HL-60 (cell line): ENCODE measurements around the gene TMPRSS6.
"Not testable (repeated sequence)": the region's sequence is repeated elsewhere in the genome, so short reads cannot be mapped to it uniquely, and the experiment has no call there.

Experiments
- DNase-seq, 2 experiments: peaks; one replicate each; pipeline ENCODE4 v3.0.0-alpha.2; 2010 to 2020; ENCODE audit warnings: low read depth in 1 of 2, low spot score in 1 of 2
- H3K27ac ChIP-seq: fragments of 250-450 bp; sonication (Bioruptor Pico); replicated peaks from 2 replicates; pipeline ENCODE4 v1.5.1; 2020; ENCODE audit warnings: mild to moderate bottlenecking, moderate library complexity
- H3K27me3 ChIP-seq: fragments of 250-450 bp; sonication (Bioruptor Pico); 2 replicates; pipeline ENCODE4 v1.5.1; 2021; ENCODE audit warnings: mild to moderate bottlenecking, moderate library complexity; ENCODE audit not compliant: insufficient read depth, poor library complexity, severe bottlenecking
- H3K4me3 ChIP-seq: replicated peaks from 2 replicates; pipeline ENCODE4 v1.5.1; 2011; ENCODE audit warnings: mild to moderate bottlenecking, control low read depth, low read length; ENCODE audit not compliant: insufficient read depth
- CTCF ChIP-seq: IDR thresholded peaks from one replicate; pipeline ENCODE4 v1.5.1; 2011; ENCODE audit warnings: low read length, control low read depth, inconsistent platforms; ENCODE audit not compliant: insufficient read depth
- GABPA ChIP-seq: IDR thresholded peaks from 2 replicates; pipeline ENCODE4 v1.6.1; 2012; ENCODE audit warnings: low read depth
- POLR2AphosphoS5 ChIP-seq: IDR thresholded peaks from 2 replicates; pipeline ENCODE4 v1.6.1; 2012; ENCODE audit warnings: low read depth
- SPI1 ChIP-seq: IDR thresholded peaks from 2 replicates; pipeline ENCODE4 v1.6.1; 2012; ENCODE audit warnings: low read depth, mild to moderate bottlenecking, borderline replicate concordance
- TF ChIP-seq, protein P1 (sequence below): IDR thresholded peaks from 2 replicates; pipeline ENCODE4 v1.6.1; 2012; ENCODE audit warnings: low read depth; ENCODE audit not compliant: insufficient replicate concordance

The TMPRSS6 gene

GRCh38 chr22:37072673-37073072 lies 36.8 kb downstream of the TMPRSS6 start:
- Histone ChIP-seq H3K27me3 (peaks cover 4% of the 10 kb centered on the region), H3K4me3 (no peak overlapping the region), H3K27ac (no peak overlapping the region)
- DNase-seq = no peak
- TF ChIP-seq CTCF (no peak), SPI1 (no peak), GABPA (no peak), POLR2AphosphoS5 (no peak)
- TF ChIP-seq, protein P1, sequence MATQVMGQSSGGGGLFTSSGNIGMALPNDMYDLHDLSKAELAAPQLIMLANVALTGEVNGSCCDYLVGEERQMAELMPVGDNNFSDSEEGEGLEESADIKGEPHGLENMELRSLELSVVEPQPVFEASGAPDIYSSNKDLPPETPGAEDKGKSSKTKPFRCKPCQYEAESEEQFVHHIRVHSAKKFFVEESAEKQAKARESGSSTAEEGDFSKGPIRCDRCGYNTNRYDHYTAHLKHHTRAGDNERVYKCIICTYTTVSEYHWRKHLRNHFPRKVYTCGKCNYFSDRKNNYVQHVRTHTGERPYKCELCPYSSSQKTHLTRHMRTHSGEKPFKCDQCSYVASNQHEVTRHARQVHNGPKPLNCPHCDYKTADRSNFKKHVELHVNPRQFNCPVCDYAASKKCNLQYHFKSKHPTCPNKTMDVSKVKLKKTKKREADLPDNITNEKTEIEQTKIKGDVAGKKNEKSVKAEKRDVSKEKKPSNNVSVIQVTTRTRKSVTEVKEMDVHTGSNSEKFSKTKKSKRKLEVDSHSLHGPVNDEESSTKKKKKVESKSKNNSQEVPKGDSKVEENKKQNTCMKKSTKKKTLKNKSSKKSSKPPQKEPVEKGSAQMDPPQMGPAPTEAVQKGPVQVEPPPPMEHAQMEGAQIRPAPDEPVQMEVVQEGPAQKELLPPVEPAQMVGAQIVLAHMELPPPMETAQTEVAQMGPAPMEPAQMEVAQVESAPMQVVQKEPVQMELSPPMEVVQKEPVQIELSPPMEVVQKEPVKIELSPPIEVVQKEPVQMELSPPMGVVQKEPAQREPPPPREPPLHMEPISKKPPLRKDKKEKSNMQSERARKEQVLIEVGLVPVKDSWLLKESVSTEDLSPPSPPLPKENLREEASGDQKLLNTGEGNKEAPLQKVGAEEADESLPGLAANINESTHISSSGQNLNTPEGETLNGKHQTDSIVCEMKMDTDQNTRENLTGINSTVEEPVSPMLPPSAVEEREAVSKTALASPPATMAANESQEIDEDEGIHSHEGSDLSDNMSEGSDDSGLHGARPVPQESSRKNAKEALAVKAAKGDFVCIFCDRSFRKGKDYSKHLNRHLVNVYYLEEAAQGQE = no peak

GRCh38 chr22:37071850-37072592 lies 37.5 kb downstream of the TMPRSS6 start:
- H3K4me3 ChIP-seq, H3K27ac ChIP-seq, H3K27me3 ChIP-seq, DNase-seq: not testable (repeated sequence)

DNA sequence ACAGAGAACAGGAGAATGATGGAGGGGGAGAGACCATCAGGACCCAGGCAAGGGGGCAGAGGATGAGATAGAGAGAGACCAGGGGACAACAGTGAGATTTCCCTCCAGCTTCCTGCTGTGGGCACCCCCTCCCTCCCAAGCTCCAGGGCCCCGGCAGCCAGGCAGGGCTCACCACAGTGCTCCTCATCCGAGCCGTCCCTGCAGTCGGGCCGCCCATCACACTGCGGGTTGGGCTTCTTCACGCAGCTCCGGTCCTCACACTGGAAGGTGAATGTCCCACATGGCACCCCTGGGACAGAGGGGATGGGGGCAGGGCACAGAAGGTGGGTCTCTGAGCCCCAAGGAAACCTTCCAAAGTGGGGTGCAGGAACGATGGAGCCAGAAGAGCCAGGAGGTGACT lies 38.8 kb downstream of the TMPRSS6 start:
- DNase-seq = no peak
- no peak overlapping the region for H3K4me3 ChIP-seq
- H3K27ac ChIP-seq = no peak overlapping the region
- peaks cover 8% of the 10 kb centered on the region for H3K27me3 ChIP-seq
- TF ChIP-seq POLR2AphosphoS5 (no peak), CTCF (no peak), GABPA (no peak), SPI1 (no peak)
- TF ChIP-seq, protein P1 = no peak

- H3K27me3 ChIP-seq = peaks cover 8% of the 10 kb centered on the region
- DNase-seq = no peak
- H3K4me3 ChIP-seq = no peak overlapping the region
- H3K27ac ChIP-seq = no peak overlapping the region
- TF ChIP-seq, protein P1 = no peak
- TF ChIP-seq GABPA (no peak), CTCF (no peak), POLR2AphosphoS5 (no peak), SPI1 (no peak)
Measured at GRCh38 chr22:37070334-37070733, 39.2 kb downstream of the TMPRSS6 start.
